CD4-positive, alpha-beta T cell treated with Interleukin-6 for 4 hours (primary cell): Measurements from ENCODE around the gene BEST1.

Source experiments
- DNase-seq: peaks from one replicate; pipeline ENCODE4 v3.0.0-alpha.2; 2020; ENCODE audit warnings: mixed read lengths

The BEST1 gene

DNA sequence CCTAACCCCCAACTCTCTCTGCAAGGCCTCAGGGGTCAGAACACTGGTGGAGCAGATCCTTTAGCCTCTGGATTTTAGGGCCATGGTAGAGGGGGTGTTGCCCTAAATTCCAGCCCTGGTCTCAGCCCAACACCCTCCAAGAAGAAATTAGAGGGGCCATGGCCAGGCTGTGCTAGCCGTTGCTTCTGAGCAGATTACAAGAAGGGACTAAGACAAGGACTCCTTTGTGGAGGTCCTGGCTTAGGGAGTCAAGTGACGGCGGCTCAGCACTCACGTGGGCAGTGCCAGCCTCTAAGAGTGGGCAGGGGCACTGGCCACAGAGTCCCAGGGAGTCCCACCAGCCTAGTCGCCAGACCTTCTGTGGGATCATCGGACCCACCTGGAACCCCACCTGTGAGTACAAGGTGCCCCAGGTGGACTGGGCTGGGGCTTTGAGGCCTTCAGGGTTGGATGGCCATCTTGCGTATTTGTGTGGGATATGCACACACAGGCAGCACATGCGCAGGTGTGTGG, at the start of gene BEST1:
BEST1 (plus strand) TSS at position 317 of the 513 bp plus-strand sequence. CDS start 1,456 bp downstream, outside the sequence.
- DNase-seq, result no peak

DNA sequence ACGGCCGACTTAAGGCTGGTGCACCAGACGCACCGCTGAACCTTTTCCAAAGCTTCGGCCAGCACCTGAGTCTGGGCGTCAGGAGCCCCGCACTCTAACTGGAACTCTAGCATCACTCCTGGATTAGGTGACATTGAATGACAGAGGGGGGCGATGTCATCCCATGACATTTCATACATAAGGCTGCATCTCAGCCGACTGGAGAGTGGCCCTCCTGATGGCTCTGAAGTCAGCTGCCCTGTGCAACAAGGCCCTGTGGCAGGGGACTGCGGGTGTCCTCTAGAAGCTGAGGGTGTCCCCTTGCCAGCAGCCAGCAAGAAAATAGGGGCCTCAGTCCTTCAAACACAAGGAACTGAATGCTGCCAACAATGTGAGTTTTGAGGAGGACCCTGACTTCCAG, 48.8 kb upstream of the BEST1 start:
- DNase-seq, result no peak

DNA sequence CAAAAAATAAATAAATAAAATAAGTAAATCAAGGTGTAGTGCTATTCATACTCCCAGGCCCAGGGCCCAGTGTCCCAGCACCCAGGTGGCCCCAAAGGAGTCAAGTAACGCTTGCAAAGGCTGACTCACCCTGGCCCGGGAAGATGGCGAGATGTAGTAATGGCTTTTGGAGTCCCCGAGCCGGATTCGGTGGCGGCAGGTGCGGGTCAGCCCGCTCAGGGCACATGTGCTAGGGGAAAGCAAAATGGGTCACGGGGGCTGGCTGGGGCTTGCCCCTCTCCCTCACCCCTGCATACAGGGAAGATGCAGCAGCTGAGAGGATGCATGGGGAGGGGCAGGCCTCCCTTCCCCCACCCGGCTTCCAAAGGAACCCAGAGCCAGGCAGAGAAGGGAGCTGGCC, 47.8 kb upstream of the BEST1 start:
- DNase-seq, result no peak

DNA sequence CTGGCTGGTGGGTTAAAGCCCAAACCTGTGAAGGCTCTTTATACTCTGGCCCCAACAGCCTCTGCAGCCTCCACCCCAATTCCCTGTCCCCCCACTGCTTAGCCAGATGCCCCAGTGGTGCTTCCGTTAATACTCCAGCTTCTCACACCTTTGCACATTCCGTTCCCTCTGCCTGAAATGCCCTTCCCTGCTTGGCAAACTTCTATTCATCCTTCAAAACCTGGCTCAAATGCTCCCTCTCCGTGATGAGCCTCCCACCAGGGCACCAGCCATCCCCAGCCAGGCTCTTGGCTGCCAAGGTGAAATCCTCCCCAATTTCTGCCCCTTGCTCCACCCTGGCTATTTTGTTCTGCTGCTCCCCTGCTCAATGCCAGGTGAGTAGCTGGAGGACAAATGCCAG, 46.3 kb upstream of the BEST1 start:
- DNase-seq, result no peak

DNA sequence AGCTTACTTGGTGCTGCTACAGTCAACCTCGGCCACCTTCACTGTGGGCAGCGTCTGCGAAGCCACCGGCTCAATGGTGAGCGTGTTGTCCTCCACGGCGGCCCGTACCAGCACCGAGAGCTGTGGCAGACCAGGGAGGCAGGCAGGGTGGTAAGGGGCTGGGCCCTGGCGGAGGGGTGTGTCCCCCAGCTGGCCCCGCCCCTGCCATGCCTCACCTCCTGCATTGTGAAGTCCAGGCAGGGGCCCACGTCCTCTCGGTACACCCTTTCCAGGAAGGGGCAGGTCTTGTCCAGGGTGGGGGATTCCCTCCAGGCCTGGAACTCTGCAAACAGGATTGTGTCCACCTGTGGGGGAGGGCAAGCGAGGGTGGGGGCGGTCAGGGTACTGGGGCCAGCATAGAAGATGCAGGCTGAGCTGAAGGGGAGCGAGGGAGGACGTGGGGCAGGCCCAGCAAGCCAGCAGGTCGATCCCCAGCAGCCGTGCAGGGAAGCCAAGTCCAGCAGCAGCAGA, 45.6 kb upstream of the BEST1 start:
- DNase-seq, result peak; percentile 10

DNA sequence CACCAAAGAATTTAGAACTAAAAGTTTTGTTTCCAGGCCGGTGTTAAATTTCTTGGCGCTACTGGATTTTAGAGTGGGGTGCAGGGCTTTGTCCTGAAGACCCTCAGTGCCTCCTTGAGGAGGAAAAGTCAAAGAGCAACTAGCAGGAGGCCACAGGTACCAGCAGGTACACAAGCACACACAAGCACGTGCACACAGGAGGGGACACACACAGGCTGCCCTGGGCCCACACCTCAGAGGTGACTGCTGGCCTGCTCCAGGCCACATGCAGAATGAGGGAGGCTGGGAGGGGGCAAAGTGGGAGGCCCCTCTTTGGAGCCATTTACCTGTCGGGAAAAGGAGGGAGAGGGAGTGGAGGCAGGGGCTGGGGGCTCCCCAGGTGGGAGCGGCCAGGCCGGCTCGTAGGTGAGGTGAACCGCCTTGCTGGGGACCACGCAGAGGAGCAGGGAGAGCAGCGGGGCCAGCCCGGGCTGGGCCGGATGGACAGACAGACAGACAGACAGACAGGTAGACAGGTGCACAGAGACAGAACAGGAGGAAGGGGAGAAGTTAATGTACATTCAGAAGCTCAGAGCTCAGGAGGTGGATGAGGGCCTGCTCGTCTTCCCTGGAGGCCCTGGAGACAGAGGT, 45.0 kb upstream of the BEST1 start:
- DNase-seq, result no peak

DNA sequence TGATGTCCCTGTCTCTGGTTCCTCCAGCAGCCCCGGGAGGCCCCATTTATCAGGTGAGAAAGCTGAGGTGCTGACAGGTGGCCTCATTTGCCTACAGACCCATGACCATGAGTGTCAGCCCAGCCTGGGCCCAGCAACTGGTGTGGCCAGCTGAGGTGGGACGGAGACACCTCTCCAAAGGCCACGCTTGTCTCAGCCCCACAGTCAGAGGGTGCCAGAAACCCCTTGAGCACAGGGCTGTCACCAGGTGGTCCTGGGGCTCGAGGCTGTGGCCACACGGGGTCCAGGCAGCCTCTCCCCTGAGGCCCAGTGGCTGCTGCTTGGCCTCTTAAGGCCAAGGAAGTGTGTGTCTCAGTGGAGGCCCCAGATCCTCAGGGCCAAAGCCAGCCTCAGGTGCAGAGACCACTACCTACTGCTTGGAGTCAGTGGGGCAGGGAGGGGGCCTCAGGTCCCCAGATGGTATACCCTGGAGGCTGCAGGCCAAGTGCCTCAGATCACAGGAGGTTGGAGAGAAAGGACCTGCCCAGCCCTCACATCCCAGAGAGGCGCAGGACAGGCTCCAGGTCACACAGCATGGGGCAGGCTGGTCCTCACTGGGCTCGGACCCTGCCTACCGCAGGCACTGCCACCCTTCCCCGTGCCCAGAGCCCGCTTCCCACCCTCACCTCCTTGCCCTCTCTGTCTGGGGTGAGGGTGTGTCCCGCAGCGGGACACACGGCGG, 44.2 kb upstream of the BEST1 start:
- DNase-seq, result no peak

DNA sequence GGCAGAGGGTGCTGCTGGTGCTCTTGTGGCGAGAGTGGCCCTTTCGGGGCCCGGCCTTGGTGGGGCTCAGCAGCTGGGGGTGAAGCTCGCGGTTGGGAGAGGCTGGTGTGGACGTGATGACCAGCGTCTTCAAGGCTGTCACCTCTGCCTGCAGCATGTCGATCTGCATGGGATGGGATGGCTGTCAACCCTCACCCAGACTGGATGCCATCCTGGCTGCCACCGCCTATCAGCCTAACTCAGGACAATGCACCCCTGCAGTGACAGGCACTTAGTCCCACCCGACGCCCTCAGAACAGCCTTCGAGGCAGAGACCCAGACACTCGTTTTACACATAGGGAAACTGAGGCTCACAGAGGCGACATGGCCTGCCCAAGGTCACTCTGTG, 43.6 kb upstream of the BEST1 start:
- no peak for DNase-seq

DNA sequence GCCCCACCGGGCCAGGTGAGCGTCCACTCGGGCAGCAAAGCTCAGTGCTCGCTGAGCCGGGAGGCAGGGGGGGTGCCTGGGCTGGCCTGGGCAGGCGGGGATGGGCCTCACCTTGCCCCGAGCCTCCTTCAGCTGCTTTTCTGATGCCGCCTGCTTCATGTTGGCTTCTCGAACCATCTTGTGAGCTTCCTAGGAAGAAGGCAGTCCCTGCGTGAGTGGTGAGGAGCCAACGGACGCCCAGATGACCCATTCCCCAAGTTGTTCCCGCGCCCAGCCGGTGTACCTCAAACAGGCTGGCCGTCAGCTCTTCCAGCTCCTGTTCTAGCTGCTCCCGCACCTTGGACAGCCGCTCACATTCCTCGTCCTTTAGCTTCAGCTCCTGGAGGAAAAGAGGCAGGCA, 42.9 kb upstream of the BEST1 start:
- DNase-seq, result no peak

DNA sequence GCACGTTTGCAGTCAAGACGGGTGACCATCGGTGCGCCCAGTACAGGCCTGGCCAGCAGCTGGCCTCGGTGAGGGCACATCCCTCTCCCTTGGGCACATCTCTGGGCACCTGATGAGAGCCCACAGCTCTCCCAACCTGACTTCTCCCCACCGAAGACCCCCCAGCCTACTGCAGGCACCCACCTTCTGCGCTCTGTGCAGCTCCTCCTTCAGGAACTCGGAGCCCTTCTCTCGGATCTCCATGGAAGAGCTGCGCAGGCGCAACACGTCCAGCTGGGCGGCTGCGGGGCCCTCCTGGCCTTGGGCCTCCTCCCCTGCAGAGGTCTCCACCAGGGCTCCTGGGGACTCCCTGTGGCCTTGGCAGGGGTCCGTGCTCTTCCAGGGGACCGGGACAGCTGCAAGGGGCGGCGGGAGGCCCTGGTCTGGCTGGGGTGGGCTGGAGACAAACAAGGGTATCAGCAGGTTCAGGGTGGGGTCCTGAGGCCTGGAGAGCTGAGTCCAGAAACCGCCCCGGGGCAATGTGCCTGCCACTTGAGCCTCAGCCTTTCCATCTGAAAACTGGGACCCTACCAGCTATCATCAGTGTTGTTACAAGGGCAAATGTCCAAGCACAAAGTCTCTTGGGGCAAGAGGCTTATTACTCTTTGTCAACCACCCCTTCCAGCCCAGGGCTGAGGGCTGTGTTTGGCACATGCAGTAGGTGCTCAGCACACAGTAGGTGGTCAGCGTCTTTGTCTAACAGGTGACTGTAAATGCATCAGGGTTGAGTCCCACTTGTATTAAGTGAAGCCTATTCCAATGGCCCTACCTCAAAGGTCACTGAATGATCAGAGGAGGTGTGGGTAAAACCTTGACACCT, 42.1 kb upstream of the BEST1 start:
- DNase-seq, result no peak

DNA sequence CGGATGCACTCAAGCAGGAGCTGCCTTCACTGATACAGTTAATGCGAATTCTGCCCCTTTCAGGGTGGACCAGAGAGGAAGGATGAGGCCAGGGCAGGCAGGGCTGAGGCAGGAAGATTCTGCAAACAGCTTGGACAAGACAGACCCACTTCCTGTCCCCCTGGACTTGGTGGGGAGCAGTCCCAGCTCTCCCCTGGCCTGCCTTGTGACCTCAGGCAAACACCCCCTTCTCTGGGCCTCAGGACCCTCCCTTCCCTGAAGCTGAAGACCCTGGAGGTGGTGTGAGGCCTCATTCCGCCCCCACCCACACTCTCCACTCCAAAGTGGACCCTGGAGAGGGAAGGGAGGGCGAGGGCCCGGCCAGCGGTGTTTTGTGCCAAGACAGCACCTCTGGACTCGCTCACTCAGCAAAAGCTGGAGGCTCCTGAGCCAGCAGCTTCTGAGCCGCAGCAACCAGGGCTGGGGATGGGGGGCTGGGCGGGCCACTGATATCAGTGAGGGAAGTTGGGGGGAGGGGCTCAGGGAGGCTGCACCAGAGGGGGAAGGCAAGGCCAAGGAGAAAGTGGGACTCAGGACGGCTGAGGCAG, 41.3 kb upstream of the BEST1 start:
- DNase-seq, result no peak

DNA sequence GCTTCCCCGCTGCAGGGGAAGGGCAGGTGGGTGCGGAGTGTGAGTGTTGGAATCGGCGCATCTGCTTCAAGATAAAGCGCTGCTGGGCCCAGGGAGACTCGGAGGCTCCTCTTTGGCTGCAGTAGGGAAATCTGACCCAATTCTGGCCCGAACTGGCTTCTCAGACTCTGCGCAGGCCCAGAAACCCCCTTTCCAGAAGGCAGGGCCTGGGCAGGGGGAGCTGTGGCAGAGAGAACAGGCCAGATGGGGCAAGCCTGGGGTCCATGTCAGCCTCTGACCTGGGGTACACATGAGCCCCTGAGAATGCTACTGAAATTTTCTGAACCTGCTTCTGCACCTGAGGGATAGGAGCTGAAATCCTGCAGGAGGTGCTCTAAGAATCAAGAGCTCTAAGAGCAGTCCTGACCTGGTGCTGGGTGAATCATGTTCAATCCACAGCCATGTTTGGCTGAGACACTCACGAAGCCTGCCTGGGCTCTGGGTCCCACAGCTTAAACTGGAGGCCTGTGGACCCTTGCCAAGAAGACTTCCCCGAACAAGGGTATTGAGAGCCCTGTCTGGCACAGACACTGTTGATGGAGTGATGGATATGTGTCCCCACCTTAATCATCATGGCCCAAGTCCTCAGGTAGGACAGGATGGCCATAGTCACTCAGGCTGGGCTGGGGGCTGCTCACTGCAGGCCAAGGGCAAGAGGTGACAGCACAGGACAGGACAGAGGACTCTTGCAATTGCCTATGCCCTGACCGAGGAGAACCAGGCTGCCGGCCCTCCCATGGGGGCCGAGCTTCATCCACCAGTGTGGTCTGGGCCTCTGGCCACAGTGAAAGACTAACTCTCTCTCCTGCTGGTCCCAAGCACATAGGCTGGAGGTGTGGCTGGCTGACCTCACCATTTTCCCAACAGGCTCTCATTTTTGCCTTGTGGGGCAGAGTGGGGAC, 39.7 kb upstream of the BEST1 start:
- DNase-seq, result no peak

DNA sequence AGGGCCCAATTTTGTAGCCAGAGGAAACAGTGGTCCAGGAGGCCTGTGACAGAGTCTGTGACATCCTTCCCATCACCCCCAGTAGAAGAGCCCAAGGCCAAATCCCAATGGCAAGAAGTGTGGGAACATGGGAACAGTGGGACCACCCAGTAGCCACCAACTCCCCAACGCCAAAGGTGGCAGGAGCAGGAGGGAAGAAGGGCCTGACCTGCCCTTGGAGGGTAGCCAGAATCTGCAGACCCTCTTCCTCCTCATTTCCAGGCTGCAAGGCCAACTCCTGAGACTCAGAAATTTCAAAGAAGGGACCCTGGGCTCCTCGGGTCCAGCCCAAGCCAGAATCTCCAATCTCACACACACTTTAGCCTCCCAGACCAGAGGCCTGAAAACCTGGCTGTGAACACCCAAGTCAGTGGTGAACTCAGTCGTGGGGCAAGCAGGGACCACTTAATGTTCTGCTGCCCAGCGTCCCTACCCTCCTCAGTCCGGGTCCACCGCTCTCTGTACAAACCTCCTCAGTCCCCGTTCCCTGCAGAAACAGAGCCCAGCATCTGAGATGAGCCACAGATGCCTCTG, 38.9 kb upstream of the BEST1 start:
- no peak for DNase-seq

DNA sequence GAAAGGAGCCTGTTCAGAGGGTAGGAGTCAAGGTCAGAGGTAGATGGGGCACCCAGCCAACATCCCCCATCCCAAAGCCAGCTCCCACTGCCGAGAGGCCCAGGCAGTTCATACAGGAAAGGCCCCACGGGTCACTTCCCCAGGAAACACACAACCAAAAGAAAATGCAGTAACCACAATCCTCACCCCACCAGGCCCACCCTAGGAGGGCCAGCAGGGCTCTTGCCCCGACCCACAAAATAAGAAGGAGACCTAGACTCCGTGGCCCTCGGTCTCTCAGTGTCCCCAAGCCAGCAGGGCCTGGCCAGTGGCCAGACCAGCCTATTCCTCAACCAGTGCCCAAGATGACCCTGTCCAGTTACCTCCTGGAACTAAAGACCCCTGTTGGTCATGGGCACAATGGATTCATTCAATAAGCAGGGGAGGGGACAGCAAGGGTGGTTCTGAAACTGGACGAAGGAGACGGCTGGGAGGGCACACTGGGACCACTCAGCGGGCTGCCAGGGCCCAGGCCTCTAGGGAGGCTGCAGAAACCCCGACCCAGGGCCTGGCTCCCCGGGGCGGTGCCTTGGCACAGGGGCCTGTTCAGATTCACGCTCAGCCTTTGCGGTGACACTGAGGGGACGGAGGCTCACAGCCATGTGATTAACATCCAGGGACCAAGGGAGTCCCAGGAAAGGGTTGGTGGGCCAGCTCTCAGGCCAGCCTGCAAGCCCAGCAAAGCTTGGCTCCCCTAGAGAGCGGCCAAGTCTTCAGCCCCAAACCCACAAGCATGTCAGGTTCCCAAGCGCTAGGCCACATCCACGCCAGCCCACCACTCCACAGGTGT, 38.2 kb upstream of the BEST1 start:
- no peak for DNase-seq

DNA sequence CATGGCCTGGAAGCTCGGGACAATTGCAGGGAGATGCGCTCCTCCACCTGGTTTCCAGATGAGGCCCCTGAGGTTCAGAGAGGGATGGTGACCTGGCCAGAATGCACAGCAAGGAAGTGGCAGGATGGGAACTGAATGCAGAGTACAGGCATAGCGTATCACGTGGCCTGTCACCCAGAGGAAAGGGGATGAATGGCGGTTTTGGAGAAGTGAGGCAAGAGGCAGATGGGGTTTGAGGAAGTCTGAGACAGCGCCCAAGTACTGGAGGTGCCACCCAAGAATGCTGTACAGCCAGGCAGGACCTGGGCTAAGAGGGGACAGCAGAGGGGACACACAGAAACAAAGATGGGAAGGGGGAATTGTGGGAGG, 37.6 kb upstream of the BEST1 start:
- no peak for DNase-seq

DNA sequence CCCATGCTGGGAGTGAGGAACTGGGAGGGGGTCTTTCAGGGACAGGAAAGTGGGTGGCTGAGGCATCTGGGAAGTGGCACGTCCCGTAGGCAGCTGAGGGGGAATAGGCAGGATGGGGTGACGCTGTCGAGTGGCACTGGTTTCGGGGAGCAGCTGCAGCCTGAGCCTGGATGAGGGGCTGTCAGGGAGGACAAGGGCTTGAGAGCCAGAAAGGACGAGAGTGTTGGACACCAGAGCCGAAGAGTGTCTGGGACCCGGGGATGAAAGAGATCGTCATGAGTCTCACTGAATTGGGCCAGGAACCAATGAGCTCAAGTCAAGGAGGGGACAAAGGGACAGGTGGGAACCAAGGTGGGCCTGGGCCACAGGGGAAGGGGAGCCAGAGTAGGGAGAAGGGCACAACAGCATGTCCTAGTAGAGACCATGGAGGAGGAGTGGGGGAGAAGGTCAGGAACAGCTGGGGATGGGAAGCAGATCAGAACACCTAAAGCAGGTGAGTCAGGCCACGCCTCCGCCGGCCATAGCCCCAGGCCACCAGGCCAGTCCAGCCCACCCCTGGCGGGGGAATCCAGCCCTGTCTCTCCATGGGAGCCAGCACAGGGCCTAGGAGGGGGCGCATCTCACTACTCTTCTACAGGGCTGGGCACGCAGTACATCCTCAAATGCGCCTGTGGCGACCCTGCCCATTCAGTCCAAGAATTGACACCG, 37.0 kb upstream of the BEST1 start:
- no peak for DNase-seq

DNA sequence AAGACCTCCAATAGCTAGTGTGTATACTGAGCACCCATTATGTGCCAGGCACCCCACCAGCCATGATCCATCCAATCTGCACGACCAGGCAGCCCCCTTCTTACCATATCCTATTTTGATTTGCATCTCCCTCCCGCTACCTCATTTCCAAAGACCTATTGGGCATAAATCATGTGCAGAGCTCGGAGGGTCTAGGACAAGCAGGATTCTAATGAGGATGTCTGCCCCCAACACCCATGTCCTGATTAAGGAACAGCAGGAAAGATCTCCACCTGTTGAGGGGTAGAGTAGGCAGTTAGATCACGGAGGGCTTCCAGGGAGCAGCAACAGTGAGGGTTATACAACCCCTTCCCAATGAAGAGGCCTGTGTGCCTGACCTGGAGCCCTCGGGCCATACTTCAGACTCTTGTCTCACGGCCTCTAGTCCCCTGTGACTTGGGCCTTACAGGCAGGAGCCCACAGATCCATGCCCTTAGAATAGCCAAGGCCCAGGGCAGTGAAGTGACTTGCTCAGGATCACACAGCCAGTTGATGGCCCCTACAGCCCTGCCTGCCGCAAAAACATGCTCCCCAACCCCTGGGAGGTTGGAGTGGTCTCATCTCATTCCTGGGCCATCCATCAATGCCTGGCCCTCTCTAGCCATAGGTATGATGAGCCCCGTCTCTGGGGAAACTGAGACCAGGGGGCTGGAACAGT, 36.3 kb upstream of the BEST1 start:
- no peak for DNase-seq

DNA sequence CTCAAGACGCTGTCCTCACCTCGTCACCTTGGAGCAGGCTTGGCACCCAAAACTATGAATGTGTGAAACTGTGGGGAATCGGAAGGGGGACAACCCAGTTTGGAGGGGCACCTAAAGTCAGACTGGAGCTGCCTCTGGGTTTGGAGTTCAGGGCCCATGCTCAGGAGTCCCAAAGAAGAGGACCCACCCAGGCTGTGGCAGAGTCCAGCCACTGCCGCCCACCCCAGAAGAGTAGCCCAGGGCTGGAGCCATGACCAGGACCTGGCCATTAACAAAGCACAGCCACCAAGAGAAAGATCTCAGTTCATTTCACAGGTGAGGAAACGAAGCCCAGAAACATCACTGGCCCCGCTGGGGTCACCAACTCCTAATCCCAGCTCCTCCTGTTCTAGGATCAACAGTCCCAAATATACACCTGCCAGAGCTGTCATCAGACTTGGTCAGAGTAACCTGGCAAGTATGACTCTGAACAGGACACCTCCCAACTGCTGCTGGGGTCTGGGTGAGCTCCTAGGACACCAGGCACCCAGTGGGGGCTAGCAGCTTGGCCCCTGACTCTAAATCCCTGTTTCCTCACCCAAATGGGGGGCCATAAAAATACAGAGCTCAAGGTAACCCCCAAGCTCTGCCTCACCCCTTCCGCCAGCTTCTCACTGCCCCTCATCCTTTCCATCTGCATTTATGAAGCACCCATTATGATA, 35.5 kb upstream of the BEST1 start:
- DNase-seq, result no peak
